T-cell (primary cell): ENCODE results near the gene PTPRJ. TPM values are rescaled to one million over a fixed set of nuclear protein-coding genes. Genes with fewer than 3 reads are reported as not detected.

Experiments
- ATAC-seq, 4 experiments: fragments of 200-7000 bp in 3 of 4; fragments of 150-1000 bp in 1 of 4; cut with Tn5 transposase; replicated peaks in 1 of 4; 1 replicate in 3 of 4; 2 replicates in 1 of 4; pipeline ENCODE4 v1.10.0; 2021; ENCODE audit warnings: moderate library complexity in 3 of 4, mild to moderate bottlenecking in 2 of 4, moderate number of reproducible peaks in 1 of 4
- CTCF ChIA-PET, 2 donors: fragments of 300-600 bp; sonication (Branson Sonifier 250); formaldehyde crosslinking; loops; one replicate each; lab custom pipeline; 2022; ENCODE audit warnings: antibody characterized with exemption in 2 of 2; lab: Charles Lee
- POLR2A ChIA-PET, 2 donors: fragments of 300-600 bp; sonication (Branson Sonifier 250); formaldehyde crosslinking; loops; one replicate each; lab custom pipeline; 2022; ENCODE audit warnings: antibody characterized with exemption in 2 of 2; lab: Charles Lee
- DNase-seq, 35 experiments: peaks; one replicate each; pipeline versions ENCODE4 v3.0.0 to v3.0.0-alpha.2; 2013 to 2023
- H3K27ac ChIP-seq: one replicate; pipeline ENCODE4 v1.5.1; 2013; ENCODE audit warnings: low read length
- H3K27me3 ChIP-seq, 2 experiments: replicated peaks in 1 of 2; 1 replicate in 1 of 2; 2 replicates in 1 of 2; pipeline versions ENCODE4 v1.6.1 to v1.7.0; 2013; ENCODE audit warnings: low read length in 1 of 2, mixed read lengths in 1 of 2; ENCODE audit not compliant: control insufficient read depth in 2 of 2, insufficient read depth in 2 of 2; ENCODE audit errors: extremely low read depth in 1 of 2
- H3K36me3 ChIP-seq, 2 donors: 1 replicate in 1 of 2; 2 replicates in 1 of 2; pipeline versions ENCODE4 v1.6.1 to v1.7.0; 2013; ENCODE audit warnings: low read length in 1 of 2; ENCODE audit not compliant: control insufficient read depth in 2 of 2, insufficient read depth in 1 of 2; ENCODE audit errors: extremely low read depth in 1 of 2
- H3K4me1 ChIP-seq, 2 experiments: 1 replicate in 1 of 2; 2 replicates in 1 of 2; pipeline versions ENCODE4 v1.6.1 to v1.7.0; 2013; ENCODE audit warnings: low read length in 2 of 2, mixed read lengths in 1 of 2; ENCODE audit not compliant: insufficient read depth in 2 of 2, control insufficient read depth in 1 of 2; ENCODE audit errors: extremely low read depth in 1 of 2
- H3K4me3 ChIP-seq, 2 donors: 1 replicate in 1 of 2; 2 replicates in 1 of 2; pipeline versions ENCODE4 v1.5.1 to v1.7.0; 2013; ENCODE audit warnings: mild to moderate bottlenecking in 2 of 2, low read length in 1 of 2, moderate library complexity in 1 of 2; ENCODE audit not compliant: control insufficient read depth in 1 of 2; ENCODE audit errors: extremely low read depth in 1 of 2
- H3K9me3 ChIP-seq: 2 replicates; pipeline ENCODE4 v1.7.0; 2013
- H3K27ac Mint-ChIP-seq, 2 donors: one replicate each; pipeline ENCODE4 v1.8.0; 2020 to 2021; ENCODE audit warnings: mild to moderate bottlenecking in 2 of 2, mixed read lengths in 2 of 2
- H3K27me3 Mint-ChIP-seq, 2 donors: one replicate each; pipeline ENCODE4 v1.8.0; 2021 to 2022; ENCODE audit warnings: mixed read lengths in 2 of 2
- H3K36me3 Mint-ChIP-seq: one replicate; pipeline ENCODE4 v1.8.0; 2021; ENCODE audit warnings: mixed read lengths
- H3K4me1 Mint-ChIP-seq, 3 donors: one replicate each; pipeline ENCODE4 v1.8.0; 2020 to 2022; ENCODE audit warnings: mixed read lengths in 3 of 3, mild to moderate bottlenecking in 1 of 3
- H3K4me3 Mint-ChIP-seq, 3 donors: one replicate each; pipeline ENCODE4 v1.8.0; 2020 to 2022; ENCODE audit warnings: mild to moderate bottlenecking in 3 of 3, mixed read lengths in 3 of 3, moderate library complexity in 3 of 3
- H3K9me3 Mint-ChIP-seq, 3 donors: one replicate each; pipeline ENCODE4 v1.8.0; 2020 to 2022; ENCODE audit warnings: mixed read lengths in 3 of 3
- WGBS: methylation state at CpG from one replicate; pipeline ENCODE4 v1.1.5; 2013; ENCODE audit warnings: missing lambda C conversion rate; ENCODE audit not compliant: insufficient coverage; 5-methylcytosine and 5-hydroxymethylcytosine counted together
- total RNA-seq, 35 experiments: library from RNA in 6 of 35; stranded (reverse) in 6 of 35; fragments of 120-200 nt in 1 of 35; gene quantifications; one replicate each; pipeline versions ENCODE4 v1.2.1 to v1.2.4 and lab custom pipeline; 2013 to 2026

The PTPRJ gene
- total RNA-seq, 5 donors from 2014 or later (not counting 1 experiment from before 2014, with no cell fraction given), result 44.8 to 71.0 (median 57.9) TPM

DNA sequence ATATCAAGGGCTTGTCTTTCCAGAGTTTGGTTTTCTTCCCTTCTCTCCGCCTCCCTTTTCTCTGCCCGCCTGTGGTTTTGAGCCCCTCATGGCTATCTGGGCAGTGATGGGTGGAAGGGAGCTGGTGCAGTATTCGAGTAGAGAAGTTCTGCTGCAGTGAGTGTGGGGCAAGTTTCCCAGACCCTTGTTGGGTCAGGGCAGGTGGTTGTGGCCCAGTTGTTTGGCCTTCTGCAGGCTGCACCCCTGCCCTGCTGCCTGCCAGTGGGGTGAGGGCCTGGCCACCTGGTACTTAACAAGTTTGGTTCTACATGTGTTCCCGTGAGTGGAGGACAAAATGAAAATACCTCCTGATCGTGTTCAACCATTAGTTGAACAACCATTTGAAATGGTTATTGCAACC lies 65.2 kb downstream of the PTPRJ start:
- no peak overlapping the region for H3K4me3 Mint-ChIP-seq
- Histone ChIP-seq H3K36me3 (peaks cover 3 to 5% of the 10 kb centered on the region in 2 donors), H3K27ac (no peak overlapping the region), H3K4me3 (no peak overlapping the region), H3K4me1 (peaks cover 11 to 53% of the 10 kb centered on the region in 2 experiments), H3K9me3 (no peaks in the 10 kb centered on the region), H3K27me3 (no peaks in the 10 kb centered on the region)
- WGBS, result 100% methylated on average over 1 of the region's 5 CpGs
- peaks cover 69 to 75% (median 70%) of the 10 kb centered on the region in 3 donors for H3K4me1 Mint-ChIP-seq
- no peaks in the 10 kb centered on the region for H3K9me3 Mint-ChIP-seq
- CTCF ChIA-PET, result interaction anchor here in 1 of 2 donors (2.5 kb wide), 1 partner anchor 10 kb away, joined by 6 read pairs; no protein-coding TSS in a partner anchor
- peak overlapping the region in 1 of 2 donors; percentile 30 for H3K27ac Mint-ChIP-seq
- POLR2A ChIA-PET, result no interaction called here
- H3K36me3 Mint-ChIP-seq, result peaks cover 16% of the 10 kb centered on the region
- H3K27me3 Mint-ChIP-seq, result no peaks in the 10 kb centered on the region
- ATAC-seq (no peak), DNase-seq (no peak)

DNA sequence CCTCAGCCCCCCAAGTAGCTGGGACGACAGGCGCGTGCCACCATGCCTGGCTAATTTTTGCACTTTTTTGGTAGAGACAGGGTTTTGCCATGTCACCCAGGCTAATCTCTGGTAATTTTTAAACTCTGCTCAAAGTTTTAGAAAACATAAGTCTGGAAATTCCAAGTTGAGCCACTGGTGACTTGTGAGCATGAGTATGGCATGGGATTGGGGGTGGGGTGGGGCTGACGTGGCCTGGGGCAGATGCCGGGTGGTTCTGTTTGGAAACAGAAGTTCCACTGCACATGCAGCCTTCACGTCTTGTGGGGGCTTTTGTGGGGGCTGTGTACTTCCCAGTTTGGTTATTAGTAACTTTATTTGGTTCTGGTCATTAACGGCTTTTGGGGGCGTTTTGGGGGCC lies 67.3 kb downstream of the PTPRJ start:
- no peak overlapping the region for H3K27ac ChIP-seq
- ATAC-seq (no peak), DNase-seq (no peak)
- ChIA-PET CTCF (interaction anchor here (0.5 to 2.5 kb wide), 3 partner anchors 8 to 795 kb away, joined by 3 to 6 read pairs (median 4); no protein-coding TSS in a partner anchor), POLR2A (no interaction called here)
- peaks cover 23 to 71% of the 10 kb centered on the region in 2 experiments for H3K4me1 ChIP-seq
- no peak overlapping the region for H3K4me3 Mint-ChIP-seq
- no peak overlapping the region for H3K4me3 ChIP-seq
- H3K27ac Mint-ChIP-seq, result peak overlapping the region in 1 of 2 donors; percentile 48
- no peaks in the 10 kb centered on the region for H3K9me3 Mint-ChIP-seq
- H3K36me3 Mint-ChIP-seq, result peaks cover 10% of the 10 kb centered on the region
- no peaks in the 10 kb centered on the region for H3K27me3 Mint-ChIP-seq
- H3K9me3 ChIP-seq, result no peaks in the 10 kb centered on the region
- 83% methylated on average over 8 of the region's 8 CpGs for whole genome bisulfite sequencing
- H3K27me3 ChIP-seq, result no peaks in the 10 kb centered on the region
- peaks cover 75 to 83% (median 76%) of the 10 kb centered on the region in 3 donors for H3K4me1 Mint-ChIP-seq
- no peaks in the 10 kb centered on the region for H3K36me3 ChIP-seq

DNA sequence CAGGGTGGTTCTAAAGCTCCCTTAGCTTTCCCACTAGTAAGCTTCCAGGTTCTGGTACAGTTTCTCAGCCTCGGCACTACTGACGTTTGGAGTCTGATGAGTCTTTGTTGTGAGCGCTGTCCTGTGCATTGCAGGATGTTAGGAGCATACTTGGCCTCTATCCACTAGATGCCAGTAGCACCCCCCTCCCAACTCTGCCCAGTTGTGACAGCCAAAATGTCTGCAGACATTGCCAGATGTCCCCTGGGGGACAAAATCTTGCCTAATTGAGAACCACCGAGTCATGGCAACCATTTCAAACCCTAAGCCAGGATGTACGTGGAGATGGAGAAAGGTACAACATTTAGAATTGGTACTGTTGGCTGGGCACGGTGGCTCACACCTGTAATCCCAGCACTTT lies 68.7 kb downstream of the PTPRJ start:
- Mint-ChIP-seq H3K4me1 (peaks cover 64 to 73% (median 68%) of the 10 kb centered on the region in 3 donors), H3K27ac (peak overlapping the region; percentile 69 to 71), H3K9me3 (no peaks in the 10 kb centered on the region), H3K4me3 (no peak overlapping the region), H3K36me3 (peaks cover 10% of the 10 kb centered on the region), H3K27me3 (no peaks in the 10 kb centered on the region)
- WGBS, result 100% methylated on average over 4 of the region's 6 CpGs
- H3K36me3 ChIP-seq, result no peaks in the 10 kb centered on the region
- no peak overlapping the region for H3K27ac ChIP-seq
- no peak for DNase-seq
- POLR2A ChIA-PET, result no interaction called here
- H3K27me3 ChIP-seq, result no peaks in the 10 kb centered on the region
- CTCF ChIA-PET, result no interaction called here
- H3K9me3 ChIP-seq, result no peaks in the 10 kb centered on the region
- ATAC-seq, result no peak
- no peak overlapping the region for H3K4me3 ChIP-seq
- H3K4me1 ChIP-seq, result peaks cover 21 to 66% of the 10 kb centered on the region in 2 experiments

DNA sequence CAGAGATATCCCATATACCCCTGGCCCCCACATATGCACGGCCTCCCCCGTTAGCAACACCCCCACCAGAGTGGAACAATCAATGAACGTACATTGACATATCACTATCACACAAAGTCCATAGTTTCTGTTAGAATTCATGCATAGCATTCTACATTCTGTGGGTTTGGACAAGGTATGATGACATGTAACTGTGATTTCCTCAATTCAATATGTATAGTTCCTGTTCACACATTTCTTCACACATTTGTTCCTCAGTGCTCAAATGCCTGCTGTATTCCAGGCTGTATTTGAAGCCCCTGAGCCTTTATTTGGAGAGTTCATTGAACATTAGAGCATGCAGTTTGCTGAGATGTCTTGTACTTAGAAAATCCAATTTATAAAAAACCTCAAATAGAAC lies 69.9 kb downstream of the PTPRJ start:
- Mint-ChIP-seq H3K4me3 (no peak overlapping the region), H3K36me3 (peaks cover 10% of the 10 kb centered on the region), H3K27ac (peak overlapping the region in 1 of 2 donors; percentile 50), H3K27me3 (no peaks in the 10 kb centered on the region), H3K4me1 (peaks cover 64 to 72% (median 68%) of the 10 kb centered on the region in 3 donors), H3K9me3 (no peaks in the 10 kb centered on the region)
- WGBS, result no CpG with 5 or more reads among the region's 3 CpGs
- CTCF ChIA-PET, result no interaction called here
- no peak overlapping the region for H3K4me3 ChIP-seq
- no peaks in the 10 kb centered on the region for H3K36me3 ChIP-seq
- H3K4me1 ChIP-seq, result peaks cover 26 to 68% of the 10 kb centered on the region in 2 experiments
- ATAC-seq (peak in 1 of 4 experiments; percentile 33), DNase-seq (no peak)
- no peak overlapping the region for H3K27ac ChIP-seq
- POLR2A ChIA-PET, result interaction anchor here in 1 of 2 donors (0.6 kb wide), 1 partner anchor 15 kb away, joined by 12 read pairs; no protein-coding TSS in a partner anchor
- no peaks in the 10 kb centered on the region for H3K9me3 ChIP-seq
- H3K27me3 ChIP-seq, result no peaks in the 10 kb centered on the region

DNA sequence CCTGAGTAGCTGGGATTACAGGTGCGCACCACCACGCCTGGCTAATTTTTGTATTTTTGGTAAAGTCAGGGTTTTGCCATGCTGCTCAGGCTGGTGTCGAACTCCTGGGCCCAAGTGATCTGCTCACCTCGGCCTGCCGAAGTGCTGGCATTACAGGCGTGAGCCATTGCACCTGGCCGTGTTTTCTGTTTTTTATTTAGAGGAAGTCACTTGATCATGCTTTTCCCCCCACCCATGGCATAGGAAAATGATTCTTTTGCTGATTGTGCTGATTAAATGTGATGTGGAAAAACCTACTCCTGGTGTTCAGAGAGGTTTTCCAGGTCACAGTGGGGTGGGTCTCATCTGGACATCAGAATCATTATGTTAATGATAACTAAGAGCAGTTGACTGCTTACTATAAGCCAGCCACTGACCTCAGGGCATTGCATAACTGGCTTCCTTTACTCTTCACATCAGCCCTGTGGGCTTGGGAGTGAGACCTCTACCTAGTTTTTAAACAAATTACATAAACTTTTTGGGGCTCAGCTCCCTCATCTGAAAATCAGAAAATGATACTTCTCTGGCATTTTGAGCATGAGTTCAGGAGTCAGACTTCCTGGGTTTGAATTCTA lies 71.0 kb downstream of the PTPRJ start:
- no peaks in the 10 kb centered on the region for H3K27me3 ChIP-seq
- H3K9me3 Mint-ChIP-seq, result no peaks in the 10 kb centered on the region
- no peaks in the 10 kb centered on the region for H3K9me3 ChIP-seq
- peak overlapping the region in 1 of 3 donors; percentile 34 for H3K4me3 Mint-ChIP-seq
- H3K36me3 Mint-ChIP-seq, result peaks cover 9% of the 10 kb centered on the region
- peaks cover 69 to 72% (median 71%) of the 10 kb centered on the region in 3 donors for H3K4me1 Mint-ChIP-seq
- H3K36me3 ChIP-seq, result no peaks in the 10 kb centered on the region
- ChIA-PET CTCF (interaction anchor here in 1 of 2 donors (0.6 kb wide), 1 partner anchor 116 kb away, joined by 4 read pairs; no protein-coding TSS in a partner anchor), POLR2A (no interaction called here)
- H3K4me1 ChIP-seq, result peaks cover 36 to 68% of the 10 kb centered on the region in 2 experiments
- no peak for DNase-seq
- no peaks in the 10 kb centered on the region for H3K27me3 Mint-ChIP-seq
- peak overlapping the region; percentile 16 for H3K27ac ChIP-seq
- ATAC-seq, result no peak
- WGBS, result no CpG with 5 or more reads among the region's 7 CpGs
- no peak overlapping the region for H3K4me3 ChIP-seq
- H3K27ac Mint-ChIP-seq, result peak overlapping the region; percentile 76 to 81

DNA sequence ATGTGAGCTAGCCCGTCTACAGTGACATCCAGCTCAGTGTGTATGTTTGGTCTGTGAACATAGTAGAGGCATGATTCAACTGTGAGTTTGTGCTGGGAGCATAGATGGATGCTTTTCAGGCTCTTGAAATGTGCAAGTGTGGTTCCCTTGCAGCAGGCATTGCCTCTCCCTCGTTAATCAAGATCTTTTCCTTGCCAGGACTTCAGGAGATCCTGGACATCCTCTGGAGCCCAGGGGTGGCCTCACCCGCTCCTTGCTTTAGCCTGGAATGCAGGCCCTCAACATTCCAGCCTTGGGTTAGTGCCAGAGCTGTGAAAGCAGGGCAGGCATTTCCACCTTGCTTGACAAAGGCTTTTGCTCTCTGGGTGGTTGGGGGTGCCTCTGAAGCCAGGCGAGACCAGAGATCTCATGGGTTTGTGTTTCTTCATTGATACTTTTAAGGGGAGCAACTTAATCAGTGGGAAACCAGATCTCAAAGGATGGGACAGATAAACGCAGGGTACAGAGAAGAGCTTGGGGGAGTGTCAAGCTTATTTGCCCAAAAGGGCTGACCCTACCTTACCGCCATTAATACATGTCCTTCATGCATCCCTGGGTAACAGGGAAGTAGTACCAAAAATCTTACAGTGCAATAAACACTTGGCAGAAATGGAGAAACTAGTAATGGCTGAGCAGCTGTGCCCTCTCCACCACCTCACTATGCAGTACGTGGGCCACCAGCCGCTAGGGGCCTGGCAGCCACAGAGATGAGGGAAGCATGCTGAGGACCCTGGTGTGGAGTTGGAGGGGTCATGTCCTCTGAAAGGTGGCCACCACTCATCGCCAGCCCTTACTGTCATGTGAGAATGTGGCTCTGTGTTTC lies 72.1 kb downstream of the PTPRJ start:
- ATAC-seq (no peak), DNase-seq (no peak)
- ChIA-PET CTCF (no interaction called here), POLR2A (no interaction called here)
- Histone ChIP-seq H3K9me3 (no peaks in the 10 kb centered on the region), H3K4me1 (peaks cover 47 to 77% of the 10 kb centered on the region in 2 experiments), H3K27me3 (no peaks in the 10 kb centered on the region), H3K4me3 (no peak overlapping the region), H3K36me3 (no peaks in the 10 kb centered on the region), H3K27ac (no peak overlapping the region)
- no peak overlapping the region for H3K4me3 Mint-ChIP-seq
- peak overlapping the region; percentile 76 to 81 for H3K27ac Mint-ChIP-seq
- H3K4me1 Mint-ChIP-seq, result peaks cover 77 to 82% (median 79%) of the 10 kb centered on the region in 3 donors
- H3K36me3 Mint-ChIP-seq, result peaks cover 7% of the 10 kb centered on the region
- no peaks in the 10 kb centered on the region for H3K27me3 Mint-ChIP-seq
- WGBS, result 95% methylated on average over 3 of the region's 9 CpGs
- H3K9me3 Mint-ChIP-seq, result no peaks in the 10 kb centered on the region
